Measurements from ENCODE around the gene WDR19.
A peak's percentile ranks its signal among the peaks of the same experiment; 100 is the strongest.
"Not testable (repeated sequence)": the region's sequence is repeated elsewhere in the genome, so short reads cannot be mapped to it uniquely, and the experiment has no call there.

WDR19 gene

DNA sequence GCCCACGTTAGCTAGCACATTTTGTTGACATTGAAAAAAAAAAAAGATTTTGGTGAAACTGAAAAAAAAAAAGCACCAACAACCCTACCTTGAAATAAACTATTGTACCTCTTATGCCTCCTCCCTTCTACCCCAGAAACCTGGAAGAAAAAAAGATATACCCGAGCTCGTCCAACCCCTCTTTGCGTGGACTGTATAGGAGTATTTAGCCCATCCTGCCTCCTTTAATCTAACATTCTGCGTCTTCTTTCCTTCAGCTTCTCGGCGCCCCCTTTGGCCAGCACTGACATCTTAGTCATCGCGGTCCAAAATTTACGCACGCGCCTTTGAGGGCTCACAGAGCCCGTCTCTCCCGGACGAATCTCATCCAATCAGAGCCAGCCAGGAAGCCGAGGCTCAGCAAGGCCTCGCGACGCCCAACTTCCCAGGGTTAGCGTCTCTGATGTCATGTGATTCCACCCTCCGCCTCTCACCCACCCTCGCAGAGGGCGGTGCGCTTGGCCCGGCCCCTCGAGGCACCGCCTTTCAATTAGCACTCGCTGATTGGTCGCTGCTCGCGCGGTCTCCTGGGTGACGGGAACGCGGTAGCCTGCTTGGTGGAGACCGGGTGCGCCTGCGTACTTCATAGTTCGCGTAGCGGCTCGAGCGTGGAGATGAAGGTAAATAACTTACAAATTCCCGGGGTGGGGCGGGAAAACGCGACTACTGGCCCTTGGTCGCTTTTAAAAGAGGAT lies at the start of gene WDR19:
Gene WDR19 (plus strand): TSS at position 625 of the 734 bp plus-strand sequence. CDS start 29 bp downstream, at position 654.
- DNase-seq = peak; percentile 100

DNA sequence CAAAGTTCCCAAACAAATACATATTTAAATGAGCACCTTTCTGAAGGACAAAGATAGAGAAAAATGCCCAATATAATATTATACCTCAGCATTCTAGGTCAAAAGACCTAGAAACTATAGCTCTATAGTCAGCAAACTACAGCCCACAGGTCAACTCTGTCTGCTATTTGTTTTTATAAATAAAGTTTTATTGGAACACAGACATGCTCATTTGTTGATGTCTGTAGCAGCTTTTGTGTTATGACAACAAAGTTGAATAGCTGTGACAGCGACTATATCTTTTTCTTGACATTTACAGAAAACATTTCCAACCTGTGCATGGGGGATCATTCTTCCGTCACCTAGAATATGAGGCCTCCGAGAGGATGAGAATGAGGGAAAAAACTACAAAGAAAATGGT lies 48.7 kb upstream of the WDR19 start:
- DNase-seq = no peak

DNA sequence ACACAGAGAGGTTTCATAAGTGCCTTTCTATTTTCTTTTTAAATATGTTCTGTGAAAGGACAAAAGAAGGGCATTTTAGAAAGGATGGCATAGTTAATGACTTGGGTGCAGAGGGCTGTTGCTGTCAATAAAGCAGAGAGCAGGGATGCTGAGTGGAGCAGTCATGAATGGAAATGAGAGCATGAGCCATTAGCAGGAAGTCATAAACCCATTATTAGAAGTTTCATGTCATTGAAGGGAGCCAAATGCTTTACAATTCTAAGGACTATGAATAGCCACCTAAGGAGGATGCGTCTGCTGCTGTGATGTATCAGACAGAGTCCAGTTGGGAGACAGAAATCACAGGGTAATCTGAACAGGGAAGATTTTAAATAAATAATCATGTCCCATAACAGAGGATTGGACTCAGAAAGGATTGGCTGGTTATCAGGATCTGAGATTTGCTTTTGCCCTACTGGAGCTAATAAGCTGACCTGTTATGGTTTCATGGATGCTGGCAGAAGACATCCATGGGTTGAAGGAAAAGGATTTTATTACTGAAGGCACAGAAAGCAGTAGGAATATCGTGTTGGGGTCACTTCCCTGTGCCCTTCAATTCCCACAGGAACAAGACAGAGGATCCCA lies 47.5 kb upstream of the WDR19 start:
- DNase-seq = no peak

DNA sequence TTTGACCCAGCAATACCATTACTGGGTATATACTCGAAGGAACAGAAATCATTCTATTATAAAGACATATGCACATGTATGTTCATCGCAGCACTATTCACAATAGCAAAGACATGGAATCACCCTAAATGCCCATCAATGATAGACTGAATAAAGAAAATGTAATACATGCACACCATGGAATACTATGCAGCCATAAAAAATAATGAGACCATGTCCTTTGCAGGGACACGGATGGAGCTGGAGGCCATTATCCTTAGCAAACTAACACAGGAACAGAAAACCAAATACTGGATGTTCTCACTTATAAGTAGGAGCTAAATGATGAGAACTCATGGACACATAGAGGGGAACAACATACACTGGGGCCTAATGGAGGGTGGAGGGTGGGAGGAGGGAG lies 44.1 kb upstream of the WDR19 start:
- not testable (repeated sequence) for DNase-seq

DNA sequence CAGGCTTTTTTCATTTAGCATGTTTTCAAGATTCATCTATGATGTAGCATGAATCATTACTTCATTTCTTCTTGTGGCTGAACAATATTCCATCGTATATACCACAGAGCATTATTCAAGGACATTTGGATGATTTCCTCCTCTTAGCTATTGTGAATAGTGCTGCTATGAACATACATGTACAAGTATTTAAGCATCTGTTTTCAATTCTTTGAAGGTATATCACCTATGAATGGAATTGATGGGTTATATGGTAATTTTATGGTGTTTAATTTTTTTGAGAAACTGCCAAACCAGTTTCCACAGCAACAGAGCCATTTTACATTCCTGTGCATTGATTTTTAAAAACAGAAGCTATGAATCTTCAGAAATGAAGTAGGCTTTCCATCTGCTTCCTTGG lies 36.1 kb upstream of the WDR19 start:
- peak; percentile 50 for DNase-seq

DNA sequence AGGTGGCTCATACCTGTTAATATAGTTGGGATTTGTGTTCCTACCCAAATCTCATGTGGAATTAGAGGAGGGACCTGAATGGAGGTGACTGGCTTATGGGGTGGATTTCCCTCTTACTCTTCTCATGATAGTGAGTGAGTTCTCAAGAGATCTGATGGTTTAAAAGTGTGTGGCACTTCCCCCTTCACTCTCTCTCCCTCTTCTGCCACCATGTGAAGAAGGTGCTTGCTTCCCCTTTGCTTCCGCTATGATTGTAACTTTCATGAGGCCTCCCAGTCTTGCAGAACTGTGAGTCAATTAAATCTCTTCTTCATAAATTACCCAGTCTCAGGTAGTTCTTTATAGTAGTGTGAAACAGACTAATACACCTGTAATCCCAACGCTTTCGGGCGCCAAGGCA lies 28.3 kb upstream of the WDR19 start:
- DNase-seq = no peak

DNA sequence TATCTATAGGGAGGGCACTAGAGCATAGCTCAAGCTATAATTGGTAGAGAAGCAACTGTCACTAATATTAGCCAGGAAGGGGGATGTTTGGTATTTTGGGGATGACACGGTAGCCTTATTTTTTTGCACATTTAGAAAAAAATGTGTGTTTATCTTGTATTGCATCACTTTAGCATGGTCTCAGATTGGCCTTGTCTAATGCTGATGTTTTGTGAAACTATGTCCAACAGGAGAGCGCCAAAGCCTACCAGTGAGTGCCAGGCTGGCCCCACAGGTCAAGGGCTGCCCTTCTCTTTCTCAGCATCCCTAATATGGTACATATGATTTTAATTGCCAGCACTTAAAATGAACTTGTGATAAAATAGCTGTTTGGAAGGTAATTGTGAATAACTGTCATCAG lies 24.8 kb upstream of the WDR19 start:
- DNase-seq = no peak

DNA sequence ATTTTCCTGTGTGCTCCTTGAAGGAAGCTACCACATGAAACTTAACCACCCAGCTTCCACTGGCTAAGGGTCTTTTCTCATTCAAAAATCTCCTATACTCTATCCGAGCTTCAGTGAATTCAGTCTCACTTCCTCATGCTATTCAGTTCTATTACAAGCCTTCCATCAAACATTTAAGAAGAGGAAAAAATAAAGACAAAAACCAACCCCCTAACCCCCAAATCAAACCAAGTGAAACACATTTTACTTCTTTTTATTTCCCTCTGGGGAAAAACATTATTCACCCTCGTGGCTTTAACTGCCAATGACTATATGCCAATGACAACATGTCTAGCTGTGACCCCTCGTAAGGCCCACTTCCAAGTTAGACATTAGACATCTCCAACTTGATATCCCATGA lies 16.2 kb upstream of the WDR19 start:
- DNase-seq = no peak

DNA sequence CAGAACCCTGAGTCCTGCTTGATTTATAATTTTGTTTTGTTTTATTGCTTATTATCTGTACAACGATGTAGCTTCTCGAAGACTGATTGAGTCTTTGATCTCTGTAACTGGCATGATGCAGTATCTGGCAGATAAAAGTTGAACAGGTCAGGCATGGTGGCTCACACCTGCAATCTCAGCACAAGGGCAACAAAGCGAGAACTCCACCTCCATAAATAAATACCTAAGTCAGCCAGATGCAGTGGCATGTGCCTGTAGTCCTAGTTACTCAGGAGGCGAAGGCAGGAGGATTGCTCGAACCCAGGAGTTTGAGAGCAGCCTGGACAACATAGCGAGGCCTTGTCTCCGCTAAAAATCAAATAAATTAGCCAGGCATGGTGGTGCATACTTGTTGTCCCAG lies 15.7 kb upstream of the WDR19 start:
- DNase-seq = no peak

DNA sequence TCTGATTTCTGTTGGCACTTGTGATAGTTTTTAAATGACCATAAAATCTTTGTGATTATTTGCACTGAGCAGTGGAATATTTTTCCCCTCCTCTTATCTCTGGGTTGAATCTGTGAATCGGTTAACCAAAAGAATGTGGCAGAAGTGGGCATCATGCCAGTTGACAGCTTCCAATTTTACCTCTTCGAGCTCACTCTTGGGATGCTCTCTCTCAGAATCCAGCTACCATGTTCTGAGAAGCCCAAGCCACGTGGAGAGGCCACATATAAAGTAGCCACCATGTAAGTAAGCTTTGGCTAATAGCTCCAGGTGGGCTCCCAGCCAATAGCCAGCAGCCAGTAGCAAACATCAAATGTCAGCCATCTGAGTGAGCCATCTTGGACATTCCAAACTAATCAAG lies 12.9 kb upstream of the WDR19 start:
- peak; percentile 23 for DNase-seq

DNA sequence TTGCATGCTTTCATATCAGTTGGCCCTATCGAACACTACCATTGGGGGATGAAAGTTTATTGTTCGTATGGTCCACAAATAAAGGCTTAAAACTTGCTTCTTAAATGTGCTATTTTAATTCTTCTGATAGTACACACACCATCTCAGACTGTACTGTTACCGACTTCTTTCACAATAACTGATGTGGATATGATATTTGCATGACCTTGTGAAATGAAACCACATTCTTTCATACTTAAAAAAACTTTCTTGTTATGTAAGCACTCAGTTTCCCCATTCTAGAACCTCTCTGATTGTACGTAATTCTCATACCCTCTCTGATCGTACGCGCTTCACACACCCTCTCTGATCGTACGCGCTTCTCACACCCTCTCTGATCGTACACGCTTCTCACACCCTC lies 12.0 kb upstream of the WDR19 start:
- DNase-seq = no peak

DNA sequence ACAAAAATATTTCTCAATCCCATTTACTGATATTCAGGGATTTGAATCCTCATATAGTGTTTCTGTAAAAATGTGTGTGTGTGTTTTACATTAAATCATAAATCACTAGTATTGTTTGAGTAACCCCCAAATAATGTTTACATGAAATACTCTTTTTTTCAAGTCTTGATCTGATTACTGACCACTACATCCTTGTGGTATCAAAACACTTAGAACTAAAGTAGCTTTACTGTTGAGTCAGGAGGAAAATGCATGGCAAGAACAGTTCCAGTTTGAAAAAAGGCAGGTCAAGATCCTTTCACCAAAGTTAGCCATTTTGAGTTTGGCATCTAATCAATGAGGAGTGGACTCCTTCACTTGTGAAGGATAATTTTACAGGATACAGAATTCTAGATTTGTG lies 3.6 kb upstream of the WDR19 start:
- DNase-seq = peak; percentile 5

DNA sequence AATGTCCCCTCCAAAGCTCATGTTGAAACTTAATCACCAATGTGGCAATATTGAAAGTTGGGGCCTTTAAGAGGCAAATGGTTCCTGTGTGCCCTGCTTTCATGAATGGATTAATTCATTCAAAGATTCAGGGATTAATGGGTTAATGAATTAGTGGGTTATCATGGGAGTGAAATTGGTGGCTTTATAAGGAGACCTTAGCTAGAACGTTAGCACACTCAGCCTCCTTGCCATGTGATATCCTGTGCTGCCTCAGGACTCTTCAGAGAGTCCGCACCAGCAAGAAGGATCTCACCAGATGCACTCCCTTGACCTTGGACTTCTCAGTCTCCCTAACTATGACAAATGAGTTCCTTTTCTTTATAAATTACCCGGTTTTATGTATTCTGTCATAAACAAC lies 2.6 kb upstream of the WDR19 start:
- DNase-seq = no peak

DNA sequence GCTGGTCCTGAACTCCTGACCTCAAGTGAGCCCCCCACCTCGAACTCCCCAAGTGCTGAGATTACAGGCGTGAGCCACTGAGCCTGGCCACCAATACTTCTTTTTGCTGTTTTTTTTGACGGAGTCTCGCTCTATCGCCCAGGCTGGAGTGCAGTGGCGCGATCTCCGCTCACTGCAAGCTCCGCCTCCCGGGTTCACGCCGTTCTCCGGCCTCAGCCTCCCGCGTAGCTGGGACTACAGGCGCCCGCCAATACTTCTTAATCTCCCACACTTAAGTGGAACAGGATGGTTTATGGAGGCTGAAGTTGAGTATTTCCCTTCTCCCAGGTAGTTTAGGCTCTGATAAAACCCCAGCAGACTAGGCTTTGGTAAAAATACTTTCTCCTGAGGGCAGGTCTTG lies 1.7 kb upstream of the WDR19 start:
- DNase-seq = not testable (repeated sequence)

DNA sequence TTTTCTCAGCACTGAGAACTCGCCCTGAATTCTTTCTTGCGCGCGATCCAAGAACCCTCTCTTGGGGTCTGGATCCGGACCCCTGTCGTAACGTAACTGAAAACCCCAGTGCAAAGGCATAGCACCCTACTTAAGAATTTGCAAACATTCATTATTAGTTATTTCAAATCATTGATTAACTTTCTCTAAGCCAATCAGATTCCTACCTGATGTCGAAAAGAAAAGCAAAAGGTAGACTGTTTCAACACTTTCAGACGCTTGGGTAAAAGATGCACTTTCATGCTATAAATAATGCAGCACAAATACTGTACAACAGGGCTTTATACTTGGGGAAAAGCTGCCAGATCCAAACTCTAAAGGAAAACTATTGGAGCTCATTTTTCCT lies 817 bp upstream of the WDR19 start:
- DNase-seq = no peak

DNA sequence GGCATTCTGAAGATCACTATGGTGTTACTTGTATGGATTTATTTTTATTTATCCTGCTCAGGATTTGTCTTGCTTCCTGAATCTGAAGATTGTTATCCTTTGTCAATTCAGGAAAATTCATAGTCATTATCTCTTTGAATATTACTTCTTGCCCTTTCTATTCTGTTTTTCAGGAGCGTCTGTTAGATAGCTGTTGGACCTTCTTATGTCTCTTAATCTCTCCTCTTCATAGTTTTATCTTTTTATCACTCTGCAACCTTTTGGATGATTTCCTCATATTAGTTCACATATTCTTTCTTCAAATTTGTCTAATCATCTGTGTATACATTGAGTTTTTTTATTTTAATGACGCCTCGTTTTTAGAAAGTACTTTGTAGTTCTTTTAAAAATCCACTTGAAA lies 19.6 kb downstream of the WDR19 start:
- DNase-seq = no peak

DNA sequence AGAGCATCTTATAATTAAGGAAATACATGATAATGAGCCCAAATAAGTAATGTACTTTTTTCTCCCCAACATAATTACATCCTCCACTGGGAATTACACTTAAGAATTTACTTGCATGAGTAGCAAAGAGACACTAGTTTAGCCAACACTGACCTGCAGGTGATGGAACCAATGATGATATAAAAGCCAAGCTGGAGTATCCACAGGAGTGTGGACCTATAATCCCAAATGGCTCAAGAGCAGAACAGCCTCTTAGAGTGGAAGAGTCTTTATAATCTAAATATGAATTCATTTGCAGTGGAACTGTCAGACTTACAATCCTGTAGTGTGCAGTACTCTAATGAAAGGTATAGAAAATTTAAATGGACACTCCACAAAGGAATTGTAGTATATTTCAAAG lies 22.2 kb downstream of the WDR19 start:
- no peak for DNase-seq

DNA sequence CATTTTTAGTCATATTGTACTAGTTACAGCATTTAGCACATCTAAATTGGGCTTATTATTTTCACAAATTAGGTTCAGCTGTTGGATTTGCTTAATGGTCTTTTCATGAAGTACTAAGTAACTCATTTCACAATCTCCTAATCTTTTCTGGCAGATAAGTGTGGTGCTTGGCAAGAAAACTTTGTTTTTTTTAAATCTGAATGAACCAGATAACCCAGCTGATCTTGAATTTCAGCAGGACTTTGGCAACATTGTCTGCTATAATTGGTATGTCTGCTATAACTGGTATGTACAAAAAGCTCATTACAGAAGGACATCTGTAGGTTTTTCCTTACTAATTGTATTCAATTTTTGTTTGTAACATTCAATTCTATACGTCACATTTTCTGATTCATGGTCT lies 22.7 kb downstream of the WDR19 start:
- DNase-seq = no peak

DNA sequence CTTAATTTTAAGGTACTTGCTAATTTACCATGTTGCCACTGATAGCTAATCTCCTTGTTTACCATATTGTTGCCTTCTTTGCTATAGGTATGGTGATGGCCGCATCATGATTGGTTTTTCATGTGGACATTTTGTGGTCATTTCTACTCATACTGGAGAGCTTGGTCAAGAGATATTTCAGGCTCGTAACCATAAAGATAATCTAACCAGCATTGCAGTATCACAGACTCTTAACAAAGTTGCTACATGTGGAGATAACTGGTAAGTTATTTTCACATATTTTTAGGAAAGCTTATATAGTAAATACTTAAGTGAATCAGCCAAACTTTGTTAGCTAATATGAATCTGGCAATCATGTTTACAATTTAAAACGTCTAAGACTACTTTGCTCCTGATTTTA lies 23.1 kb downstream of the WDR19 start:
- no peak for DNase-seq

DNA sequence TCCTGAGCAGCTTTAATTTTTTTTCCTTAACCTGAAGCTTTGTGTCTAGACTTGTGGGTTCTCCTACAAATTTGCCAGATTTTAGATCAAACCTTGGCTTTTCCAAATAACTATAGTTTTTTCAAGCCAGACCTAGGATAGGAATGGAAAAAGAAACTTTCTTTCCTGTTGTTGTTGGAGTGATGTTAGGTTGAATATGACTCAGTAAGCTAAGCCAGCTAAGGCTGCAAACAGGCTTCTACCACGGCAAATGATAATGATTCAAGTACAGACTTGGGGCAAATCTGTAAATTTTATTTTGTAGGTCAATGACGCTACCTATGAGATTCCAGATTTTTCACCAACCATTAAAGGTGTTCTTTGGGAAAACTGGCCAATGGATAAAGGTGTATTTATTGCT lies 45.6 kb downstream of the WDR19 start:
- DNase-seq = no peak

DNA sequence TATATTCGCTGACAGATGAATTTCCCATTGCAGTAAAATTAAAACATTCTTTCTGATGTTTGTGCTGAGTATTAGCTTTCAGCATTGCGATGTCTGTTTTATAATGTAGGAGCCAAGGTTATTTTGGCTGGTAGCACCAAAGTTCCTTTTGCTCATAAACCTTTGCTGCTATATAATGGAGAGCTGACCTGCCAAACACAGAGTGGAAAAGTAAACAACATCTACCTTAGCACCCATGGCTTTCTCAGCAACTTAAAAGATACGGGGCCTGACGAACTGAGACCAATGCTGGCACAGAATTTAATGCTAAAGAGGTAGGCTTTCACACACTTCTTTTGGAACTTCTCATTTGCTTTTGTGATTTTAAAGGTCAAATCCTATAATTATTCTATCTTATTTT lies 46.0 kb downstream of the WDR19 start:
- no peak for DNase-seq

DNA sequence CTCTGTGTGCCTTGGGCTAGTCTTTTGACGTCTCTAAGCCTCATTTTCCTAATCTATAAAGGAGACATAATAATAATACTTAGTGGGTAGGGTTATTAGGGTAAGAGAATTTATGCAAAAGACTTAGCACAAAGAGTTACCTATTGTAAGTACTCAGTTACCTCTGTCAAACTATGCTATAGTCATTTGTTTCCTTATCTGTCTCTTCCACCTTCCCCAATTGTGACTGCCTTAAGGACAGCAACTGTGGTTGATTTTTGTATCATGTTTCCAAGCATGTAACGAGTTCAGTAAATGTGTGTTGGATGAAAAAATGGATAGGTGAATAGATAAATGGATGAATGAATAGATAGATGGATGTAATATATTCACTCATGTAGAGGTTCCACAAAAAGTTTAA lies 48.1 kb downstream of the WDR19 start:
- no peak for DNase-seq

DNA sequence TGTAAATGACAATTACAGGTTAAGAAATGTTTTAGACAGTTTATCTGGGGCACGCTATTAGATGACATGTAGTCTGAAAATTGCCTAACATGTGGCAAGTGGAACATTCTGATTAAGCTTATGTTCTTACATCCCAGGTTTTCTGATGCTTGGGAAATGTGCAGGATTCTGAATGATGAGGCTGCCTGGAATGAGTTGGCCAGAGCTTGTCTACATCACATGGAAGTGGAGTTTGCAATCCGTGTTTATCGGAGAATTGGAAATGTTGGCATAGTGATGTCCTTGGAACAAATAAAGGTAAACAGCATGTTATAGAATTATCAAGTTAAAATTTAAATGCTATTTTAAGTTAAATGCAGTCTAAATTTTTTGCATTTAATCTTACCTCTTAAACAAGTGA lies 49.3 kb downstream of the WDR19 start:
- DNase-seq = no peak

DNA sequence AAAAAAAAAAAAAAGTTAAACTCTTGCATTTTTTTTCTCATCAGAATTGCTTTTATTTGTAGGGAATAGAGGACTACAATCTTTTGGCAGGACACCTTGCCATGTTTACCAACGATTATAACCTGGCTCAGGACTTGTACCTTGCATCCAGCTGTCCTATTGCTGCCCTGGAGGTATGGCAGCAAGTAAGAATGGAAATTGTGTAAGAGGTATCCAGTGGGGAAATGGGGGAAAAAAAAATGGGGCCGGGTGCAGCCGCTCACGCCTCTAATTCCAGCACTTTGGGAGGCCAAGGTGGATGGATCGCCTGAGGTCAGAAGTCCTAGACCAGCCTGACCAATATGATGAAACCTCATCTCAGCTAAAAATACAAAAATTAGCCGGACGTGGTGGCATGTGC lies 49.8 kb downstream of the WDR19 start:
- DNase-seq = no peak

DNA sequence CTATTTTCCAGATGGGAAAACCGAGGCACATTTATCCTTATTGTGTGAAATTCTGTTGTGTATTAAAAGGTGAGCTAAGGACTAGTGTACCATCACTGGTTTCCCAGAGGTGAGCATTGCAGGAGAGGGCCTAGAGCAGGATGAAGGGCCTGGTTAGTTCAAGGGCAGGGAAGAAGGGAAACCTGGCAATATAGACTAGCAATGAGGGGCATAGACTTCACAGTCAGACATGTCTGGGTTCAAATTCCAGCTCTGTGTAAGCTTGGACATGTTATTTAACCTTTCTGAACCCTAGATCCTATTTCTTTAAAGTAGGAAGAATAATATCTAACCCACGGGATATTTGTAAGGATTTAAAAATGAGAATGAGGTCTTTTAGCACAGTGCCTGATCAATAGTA lies 50.8 kb downstream of the WDR19 start:
- DNase-seq = no peak

All from fibroblast of skin of right quadriceps (primary cell).